ENCODE data around the gene ANO4.
A peak's percentile ranks its signal among the peaks of the same experiment; 100 is the strongest.
"Not testable (repeated sequence)": the region's sequence is repeated elsewhere in the genome, so short reads cannot be mapped to it uniquely, and the experiment has no call there.

The ANO4 gene

DNA sequence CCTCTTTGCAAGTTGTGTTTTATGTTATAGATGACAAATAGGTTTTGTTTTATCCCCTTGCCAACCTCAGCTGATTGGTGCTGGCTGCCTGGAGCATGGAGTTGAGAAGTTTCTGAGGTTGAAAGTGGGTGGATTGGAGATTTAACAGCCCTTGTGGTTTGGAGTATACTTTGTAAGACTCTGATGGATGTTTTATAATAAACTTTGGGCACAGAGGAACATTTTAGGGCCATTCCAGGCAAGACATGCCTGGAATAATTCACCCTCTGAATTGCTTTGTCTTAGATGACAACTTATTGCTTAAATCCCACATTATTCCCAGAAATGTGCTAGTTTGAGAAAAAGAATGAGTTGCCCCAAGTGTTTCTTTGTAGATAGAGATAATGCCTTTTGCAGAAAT lies 256.6 kb downstream of the ANO4 start:
- DNase-seq, result no peak

DNA sequence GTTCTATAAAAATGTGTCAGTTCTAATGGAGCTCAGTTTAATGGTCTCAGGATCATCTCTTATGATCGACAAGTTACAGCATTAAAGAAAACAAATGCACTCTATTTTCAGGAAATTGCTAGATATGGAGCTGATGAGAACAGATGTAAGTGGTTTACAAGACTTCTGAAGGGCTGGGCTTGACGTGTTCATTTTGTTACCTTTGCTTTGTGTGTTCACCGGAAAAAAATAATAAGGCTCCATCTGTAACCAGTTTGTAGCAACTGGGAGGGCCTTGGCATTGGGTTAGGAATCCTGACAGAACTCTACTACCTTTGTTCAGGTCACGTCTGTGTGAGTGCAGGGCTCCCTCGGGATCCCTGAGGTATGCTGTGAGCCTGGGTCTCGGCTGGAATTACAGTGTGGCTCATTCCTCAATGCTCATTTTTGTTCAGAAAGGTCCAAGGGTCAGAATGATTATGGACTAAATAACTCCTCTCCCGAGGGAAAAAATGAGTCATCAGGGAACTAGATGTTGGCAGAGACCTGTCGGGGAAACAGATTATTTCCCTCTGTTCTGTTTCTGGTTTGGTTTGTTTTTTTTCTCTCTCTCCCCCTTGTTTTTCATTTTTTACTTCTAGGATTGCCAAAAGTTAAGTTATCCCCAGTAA lies 257.4 kb downstream of the ANO4 start:
- peak; percentile 11 for DNase-seq

DNA sequence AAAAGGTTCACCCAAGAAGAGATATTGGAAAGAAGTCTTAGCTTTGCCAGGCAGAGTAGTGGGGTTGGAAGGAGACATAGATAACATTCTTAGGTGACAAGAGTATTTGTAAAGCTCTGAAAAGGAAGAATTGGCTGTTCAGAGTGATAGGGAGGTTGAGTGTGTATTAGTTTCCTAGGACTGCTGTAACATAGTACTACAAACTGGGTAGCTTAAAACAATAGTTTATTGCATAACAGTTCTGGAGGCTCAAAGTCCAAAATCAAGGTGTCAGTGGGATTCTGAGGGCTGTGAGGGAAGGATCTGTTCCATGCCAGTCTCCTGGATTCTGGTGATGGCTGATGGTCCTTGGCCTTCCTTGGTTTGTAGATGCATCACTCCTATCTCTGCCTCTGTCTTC lies 258.6 kb downstream of the ANO4 start:
- no peak for DNase-seq

DNA sequence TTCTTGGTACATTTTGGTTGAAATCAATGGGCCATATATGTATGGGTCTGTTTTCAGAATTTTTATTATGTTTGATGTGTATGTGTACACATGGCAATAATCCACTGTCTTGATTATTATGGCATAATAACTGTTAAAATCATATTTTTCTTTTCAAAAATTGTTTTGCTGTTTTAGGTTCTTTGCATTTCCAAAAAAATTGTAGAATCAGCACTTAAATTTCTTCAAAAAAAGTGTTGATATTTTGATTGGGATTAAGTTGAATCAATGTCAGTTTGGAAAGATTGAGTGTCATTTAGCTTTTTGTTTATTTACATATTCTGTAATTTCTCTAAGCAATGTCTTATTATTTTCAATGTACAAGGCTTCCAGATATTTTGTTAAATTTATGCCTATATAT lies 261.4 kb downstream of the ANO4 start:
- DNase-seq, result no peak

DNA sequence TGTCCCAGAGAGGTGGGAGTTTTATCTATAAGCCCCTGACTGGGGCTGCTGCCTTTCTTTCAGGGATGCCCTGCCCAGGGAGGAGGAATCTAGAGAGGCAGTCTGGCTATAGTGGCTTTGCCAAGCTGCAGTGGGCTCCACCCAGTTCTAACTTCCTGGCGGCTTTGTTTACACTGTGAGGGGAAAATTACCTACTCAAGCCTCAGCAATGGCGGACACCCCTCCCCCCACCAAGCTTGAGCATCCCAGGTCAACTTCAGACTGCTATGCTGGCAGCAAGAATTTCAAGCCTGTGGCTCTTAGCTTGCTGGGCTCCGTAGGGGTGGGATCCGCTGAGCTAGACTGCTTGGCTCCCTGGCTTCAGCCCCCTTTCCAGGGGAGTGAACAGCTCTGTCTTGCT lies 267.9 kb downstream of the ANO4 start:
- not testable (repeated sequence) for DNase-seq

DNA sequence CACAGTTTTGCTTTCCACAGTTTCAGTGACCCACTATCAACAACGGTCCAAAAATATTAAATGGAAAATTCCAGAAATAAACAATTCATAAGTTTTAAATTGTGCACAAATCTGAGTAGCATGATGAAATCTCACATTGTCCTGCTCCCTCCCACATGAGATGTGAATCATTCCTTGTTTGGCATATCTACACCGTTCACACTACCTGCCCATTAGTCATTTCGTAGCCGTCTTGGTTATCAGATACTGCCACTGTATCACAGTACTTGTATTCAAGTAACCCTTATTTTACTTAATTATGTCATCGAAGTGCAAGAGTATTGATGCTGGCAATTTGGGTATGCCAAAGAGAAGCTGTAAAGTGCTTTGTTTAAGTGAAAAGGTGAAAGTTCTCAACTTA lies 270.1 kb downstream of the ANO4 start:
- DNase-seq, result no peak

DNA sequence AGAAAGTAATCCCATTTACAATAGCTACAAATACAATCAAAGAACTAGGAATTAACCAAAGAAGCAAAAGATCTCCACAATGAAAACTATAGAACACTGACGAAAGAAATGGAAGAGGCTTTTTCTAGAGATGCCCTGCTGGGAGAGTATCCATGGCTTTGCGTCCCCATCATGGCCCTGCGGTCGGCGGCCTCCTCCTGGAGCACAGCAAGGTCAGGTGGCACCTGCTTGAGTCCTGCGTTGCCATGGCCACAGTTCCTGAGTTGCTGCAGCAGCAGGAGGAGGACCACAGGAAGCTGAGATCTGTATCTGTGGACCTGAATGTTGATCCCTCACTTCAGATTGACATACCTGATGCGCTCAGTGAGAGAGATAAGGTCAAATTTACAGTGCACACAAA lies 271.9 kb downstream of the ANO4 start:
- DNase-seq, result no peak

DNA sequence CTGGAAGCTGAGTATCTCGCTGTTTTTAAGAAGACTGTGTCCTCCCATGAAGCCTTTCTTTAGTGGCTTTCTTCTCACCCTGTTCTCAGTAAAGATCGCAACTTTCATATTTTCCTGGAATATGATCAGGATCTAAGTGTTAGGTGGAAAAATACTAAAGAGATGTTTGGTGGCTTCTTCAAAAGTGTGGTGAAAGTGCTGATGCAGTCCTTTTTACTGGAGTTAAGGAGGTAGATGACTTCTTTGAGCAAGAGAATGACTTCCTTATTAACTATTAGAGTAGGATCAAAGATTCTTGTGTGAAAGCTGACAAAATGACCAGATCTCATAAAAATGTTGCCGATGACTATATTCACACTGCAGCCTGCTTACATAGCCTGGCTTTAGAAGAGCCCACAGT lies 273.8 kb downstream of the ANO4 start:
- DNase-seq, result no peak

DNA sequence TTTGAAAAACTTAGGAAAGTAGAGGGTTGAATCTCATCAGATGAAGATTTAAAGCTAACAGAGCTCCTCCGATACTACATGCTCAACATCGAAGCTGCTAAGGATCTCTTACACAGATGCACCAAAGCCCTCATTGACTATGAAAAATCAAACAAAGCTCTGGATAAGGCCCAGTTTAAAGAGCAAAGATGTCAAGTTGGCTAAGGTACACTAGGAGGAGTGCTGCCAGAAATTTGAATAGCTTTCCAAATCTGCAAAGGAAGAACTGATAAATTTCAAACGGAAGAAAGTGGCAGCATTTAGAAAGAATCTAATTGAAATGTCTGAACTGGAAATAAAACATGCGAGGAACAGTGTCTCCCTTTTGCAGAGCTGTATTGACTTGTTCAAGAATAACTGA lies 274.3 kb downstream of the ANO4 start:
- DNase-seq, result no peak

DNA sequence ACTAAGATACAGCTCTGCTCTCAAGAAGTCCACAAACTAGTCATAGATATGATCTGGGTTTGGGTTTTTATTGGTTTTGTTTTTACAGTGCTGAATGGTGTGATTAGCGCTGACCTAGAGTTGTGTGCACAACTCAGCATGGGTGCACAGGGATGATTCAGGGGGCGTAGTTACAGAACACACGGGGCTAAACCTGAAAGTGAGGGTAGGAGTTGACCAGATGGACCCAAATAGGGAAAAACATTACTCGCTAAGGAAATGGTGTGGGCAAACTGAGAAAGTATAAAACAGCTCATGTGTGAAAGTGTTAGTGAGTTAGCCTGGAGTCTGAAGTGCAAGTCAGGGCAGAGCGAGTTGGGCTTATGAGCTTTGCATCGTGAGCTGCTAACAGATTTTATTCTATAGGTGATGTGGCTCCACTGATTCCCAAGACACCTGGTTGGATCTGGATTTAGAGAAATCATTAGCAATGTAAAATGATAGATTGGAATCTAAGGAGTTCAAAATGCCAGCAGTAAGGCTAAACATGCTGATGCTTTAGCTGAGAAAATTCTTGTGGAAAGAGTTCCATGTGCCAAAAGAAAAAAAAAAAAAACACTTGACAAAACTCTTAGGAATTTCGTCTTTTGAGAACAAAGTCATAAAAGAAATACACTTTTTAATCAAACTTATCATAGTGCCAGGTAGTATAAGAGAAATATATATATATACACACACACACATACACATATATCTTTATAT lies 280.5 kb downstream of the ANO4 start:
- no peak for DNase-seq

DNA sequence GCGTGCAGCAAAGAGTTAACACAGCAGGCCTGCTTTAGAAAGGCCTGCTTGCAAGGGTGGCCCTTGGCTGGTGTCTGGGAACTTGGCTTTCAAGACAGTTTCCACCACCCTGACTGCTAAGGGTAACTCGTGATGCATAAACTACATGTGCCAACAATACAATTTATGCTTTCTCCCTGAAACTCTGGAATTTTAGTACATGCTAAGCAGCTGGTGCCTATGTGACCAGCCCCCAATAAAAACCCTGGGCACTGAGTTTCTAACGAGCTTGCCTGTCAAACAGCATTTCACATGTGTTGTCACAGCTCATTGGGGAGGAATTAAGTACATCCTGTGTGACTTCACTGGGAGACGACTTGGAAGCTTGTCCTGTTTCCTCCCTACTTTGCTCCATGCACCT lies 282.3 kb downstream of the ANO4 start:
- peak; percentile 61 for DNase-seq

DNA sequence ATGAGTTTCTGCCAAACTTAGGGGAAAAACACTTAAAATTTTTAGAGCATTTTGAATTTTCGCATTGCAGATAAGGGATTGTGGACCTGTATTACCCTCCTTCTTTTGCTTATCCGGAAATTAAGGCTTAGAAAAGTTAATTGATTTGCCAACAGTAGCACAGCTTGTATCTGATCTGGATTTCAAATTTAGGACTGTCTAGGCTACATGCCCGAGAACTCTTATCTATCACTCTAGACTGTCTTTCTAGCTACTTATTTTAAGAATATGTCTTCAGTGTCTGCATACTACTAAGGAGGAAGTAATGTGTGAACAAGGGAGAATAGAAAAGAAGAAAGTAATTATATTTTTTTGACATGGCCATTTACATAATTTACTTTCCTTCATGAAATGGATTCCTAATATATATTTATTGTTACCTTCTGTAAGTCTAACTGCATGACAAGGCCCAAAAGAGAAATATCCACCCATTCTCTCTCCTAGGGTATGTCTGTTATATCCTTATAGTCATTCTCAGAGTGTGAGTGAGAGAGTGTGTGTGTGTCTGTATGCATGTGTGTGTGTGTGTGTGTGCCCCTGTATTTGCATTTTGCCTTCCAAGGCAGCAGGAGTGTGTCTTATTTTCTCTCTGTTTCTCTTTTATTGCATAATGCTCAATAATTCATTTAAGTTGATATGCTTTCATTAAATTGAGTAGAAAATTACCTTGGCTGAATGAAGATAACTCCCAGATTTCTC lies 283.4 kb downstream of the ANO4 start:
- no peak for DNase-seq

DNA sequence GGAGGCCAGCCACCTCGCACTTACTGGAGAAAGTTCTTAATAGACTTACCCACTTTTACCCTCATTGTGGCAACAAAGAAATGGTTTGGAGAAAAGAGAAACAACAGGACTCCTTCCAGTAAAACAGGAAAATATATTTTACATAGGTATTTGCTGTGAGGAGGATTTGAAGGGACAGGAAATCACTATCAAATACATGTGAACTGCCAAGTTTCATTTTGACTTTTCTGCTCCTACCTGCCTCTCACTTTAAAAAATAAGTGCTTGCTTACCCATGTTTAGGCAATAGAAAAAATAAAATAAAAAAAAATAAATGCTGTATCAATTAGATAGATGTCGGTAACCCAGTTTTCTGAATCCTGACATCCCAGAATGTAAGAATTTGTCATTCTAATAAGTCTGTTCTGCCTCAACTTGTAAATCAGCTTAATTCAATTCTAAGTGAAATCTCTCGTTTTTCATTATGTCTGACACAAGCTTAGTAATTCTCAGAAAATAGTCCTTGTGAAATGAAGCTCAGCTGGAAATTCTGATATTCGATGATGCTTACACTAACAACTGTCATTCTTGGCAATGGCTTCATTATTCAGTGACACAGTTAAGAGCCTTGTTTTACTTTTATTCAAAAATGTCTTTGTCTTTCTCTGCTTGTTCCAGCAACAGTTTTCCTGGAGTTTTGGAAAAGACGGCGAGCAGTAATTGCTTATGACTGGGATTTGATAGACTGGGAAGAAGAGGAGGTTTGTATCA lies 284.1 kb downstream of the ANO4 start:
- DNase-seq, result no peak

DNA sequence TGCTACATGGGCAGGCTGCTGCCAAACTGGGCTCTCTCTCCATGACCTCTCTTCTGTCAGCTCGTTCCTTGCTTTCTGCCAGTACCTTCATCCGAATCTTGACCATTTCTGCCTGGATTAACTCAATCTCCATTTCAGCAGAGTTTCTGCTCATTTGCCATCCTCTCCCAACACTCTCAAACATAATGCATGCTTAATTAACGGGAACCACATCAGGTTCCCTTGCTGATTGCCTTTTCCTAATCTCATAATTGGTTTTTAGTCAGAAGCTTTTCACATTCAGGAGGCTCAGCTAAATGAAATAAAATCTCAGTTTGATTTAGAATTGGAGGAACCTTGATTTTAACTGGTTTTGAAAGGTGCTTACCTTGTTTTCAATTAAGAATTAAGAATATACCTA lies 288.1 kb downstream of the ANO4 start:
- no peak for DNase-seq

DNA sequence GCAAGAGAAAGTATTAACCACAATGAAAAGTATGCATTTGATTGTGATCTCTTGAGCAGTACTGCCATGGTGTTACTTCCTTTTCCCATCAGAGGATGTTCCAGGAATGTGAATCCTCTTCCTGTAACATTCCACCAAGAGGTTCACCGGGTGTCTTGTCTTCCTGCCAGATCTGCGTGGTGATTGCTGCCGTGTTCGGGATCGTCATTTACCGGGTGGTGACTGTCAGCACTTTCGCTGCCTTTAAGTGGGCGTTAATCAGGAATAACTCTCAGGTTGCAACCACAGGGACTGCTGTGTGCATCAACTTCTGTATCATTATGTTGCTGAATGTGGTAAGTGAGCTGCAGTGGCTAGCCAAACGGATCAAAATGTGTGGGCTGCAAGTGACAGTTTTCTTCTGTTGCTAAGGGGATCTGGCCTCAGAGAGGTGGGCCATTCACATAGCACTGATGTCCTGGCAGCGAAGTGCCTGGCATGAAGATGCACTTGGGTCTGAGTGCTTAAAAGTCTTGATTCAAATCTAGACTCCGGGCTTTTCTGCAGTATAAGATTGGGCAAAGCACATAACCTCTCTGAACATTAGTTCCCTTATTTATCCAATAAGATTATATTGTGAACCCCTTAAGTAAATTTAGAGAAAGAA lies 292.0 kb downstream of the ANO4 start:
- no peak for DNase-seq

DNA sequence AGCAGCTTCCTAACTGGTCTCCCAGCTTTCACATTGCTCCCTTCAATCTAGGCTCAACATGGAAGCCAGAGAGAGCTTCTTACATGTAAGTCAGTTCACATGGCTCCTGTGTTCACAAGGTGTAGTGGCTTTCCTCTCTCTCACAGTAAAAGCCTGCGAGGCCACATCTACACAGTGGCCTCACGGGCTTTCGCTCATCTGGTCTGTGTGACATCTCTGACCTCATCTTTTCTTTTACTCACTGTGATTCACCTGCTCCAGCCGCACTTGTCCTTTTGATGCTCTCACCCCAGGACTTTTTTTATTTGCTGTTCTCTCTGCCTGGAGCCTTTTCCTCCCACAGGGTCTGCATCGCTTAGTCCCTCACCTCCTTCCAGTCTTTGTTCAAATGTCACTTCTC lies 293.3 kb downstream of the ANO4 start:
- no peak for DNase-seq

DNA sequence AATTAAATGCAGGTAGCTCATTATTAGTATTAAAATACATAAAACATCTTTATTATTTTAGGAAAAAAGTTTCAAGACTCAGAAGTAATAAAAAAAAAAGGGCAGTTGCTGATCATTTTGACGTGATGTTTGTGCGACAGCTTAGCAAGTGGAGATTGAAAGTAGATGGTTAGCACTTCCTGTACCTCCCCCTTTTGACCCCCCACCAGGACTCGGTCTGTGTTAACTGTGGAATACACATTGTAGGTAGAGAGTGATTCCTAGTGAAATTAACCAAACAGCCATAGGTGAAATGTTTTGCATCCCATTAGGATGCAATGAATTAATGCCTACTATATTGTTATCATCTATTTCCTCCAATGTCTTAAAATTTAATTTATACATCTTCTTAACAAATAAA lies 294.7 kb downstream of the ANO4 start:
- DNase-seq, result no peak

DNA sequence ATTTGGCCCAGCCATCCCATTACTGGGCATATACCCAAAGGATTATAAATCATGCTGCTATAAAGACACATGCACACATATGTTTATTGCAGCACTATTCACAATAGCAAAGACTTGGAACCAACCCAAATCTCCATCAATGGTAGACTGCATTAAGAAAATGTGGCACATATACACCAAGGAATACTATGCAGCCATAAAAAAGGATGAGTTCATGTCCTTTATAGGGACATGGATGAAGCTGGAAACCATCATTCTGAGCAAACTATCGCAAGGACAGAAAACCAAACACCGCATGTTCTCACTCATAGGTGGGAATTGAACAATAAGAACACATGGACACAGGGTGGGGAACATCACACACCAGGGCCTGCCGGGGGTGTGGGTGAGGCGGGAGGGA lies 295.6 kb downstream of the ANO4 start:
- not testable (repeated sequence) for DNase-seq

DNA sequence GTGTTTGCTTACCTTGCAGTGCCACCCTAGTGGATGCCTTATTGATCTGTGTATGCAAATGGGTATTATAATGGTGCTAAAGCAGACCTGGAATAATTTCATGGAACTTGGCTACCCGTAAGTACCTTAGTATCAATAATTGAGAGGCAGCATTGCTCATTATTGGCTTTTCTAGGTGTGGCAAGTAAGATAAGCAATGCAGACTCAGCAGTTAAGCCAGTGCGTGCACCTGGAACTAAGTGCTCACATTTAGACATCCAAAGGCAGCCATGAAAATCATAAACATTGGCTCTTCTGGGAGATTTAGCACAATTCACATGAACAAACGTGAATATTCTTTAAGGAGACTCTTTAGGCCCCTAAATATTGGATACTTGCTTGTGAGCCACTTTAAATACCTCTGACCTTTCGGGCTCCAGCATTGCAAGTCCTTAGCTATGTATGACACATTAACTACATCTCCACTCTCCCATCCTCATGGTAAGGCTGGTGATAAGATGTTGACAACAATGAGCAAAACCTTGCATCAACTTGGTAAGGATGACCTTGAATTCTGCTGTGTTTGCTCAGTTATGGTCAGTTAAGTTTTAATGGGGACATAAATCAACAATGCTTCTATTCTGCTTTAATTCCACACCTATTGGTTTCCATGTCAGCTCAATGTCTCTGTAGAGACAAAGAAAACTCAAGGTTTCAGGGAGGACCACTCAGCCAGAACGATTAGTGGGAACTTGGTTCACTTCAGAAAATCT lies 303.4 kb downstream of the ANO4 start:
- no peak for DNase-seq

DNA sequence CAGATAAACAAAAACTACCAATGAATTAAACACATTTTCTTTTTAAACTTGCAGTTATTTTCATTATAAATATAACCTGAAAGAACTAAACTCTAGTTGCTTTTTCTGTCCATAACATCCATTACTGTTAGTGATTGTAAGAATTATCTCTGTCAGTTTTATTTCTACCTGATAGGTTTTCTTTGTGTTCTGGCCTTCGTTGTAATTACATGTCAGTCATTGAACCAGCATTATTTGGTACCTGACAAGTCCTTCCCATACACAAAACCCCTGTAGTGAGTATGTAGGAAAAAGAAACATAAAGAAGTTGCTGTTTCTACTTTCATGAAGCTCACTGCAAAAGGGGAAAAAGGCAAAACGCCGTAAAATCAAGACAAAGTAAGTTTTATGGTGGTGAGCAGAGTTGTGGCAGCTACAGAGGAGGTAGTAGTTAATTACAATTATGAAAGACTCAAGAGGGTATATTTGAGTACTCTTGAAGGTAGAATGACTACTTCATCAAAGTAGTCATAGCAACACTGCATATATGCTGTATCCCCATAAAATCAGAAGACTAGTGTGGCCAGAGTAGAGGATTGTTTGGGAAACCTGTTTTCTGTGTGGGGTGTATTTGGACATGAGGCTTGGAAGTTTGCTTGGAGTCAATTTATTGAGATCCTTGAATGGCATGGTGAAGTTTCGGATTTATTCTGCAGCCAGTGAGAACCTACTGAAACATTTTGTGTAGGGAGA lies 312.6 kb downstream of the ANO4 start:
- no peak for DNase-seq

DNA sequence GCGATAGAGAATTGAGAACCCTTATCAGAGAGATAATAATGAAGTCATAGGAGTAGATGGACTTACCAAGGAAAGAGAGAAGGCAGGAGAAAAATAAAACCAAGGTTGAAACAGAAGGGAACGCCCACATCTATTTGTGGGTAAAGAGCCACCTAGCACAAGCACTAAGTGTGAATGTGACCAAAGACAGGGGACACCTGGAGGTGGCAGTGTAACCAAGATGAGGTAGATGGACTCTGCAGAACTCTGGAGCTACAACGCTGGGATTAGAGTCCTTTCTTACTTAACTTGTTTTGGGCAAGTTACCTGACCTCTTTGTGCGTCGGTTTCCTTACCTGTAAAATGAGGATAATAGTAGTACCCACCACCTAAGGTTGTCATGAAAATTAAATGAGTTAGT lies 313.6 kb downstream of the ANO4 start:
- DNase-seq, result no peak

Measured in eye (tissue), 1 donor.